ENCODE measurements around the gene CSF2RB.

The CSF2RB gene

DNA sequence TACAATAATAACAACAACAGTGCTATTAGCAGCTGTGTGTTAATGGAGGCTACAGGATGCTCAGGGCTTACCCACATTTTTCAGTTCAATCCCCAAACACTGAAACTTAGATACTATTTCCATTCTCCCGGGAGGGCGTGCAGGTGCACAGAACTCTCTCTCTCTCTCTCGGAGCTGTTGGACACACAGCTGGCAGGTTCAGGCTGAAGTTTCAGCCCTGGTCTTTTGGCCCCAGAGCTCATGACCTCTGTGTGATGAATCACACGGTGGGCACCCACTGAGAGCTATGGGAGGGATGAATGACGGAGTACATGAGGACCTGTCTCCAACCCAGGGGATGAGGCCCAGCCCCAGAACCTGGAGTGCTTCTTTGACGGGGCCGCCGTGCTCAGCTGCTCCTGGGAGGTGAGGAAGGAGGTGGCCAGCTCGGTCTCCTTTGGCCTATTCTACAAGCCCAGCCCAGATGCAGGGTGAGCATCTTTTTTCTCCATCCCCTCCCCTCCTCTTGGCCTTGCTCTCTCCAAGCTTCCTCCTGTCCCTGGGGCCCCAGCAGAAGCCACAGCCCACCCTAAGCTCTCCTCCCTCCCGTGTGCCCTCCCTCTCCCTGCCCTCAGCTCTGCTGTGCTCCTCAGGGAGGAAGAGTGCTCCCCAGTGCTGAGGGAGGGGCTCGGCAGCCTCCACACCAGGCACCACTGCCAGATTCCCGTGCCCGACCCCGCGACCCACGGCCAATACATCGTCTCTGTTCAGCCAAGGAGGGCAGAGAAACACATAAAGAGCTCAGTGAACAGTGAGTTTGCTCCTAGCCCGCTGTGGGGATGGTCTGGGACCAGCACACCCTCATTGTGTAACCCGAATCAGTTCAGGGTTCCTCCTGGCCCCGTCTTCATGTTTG lies 16.9 kb downstream of the CSF2RB start:
- TF ChIP-seq, protein P1, sequence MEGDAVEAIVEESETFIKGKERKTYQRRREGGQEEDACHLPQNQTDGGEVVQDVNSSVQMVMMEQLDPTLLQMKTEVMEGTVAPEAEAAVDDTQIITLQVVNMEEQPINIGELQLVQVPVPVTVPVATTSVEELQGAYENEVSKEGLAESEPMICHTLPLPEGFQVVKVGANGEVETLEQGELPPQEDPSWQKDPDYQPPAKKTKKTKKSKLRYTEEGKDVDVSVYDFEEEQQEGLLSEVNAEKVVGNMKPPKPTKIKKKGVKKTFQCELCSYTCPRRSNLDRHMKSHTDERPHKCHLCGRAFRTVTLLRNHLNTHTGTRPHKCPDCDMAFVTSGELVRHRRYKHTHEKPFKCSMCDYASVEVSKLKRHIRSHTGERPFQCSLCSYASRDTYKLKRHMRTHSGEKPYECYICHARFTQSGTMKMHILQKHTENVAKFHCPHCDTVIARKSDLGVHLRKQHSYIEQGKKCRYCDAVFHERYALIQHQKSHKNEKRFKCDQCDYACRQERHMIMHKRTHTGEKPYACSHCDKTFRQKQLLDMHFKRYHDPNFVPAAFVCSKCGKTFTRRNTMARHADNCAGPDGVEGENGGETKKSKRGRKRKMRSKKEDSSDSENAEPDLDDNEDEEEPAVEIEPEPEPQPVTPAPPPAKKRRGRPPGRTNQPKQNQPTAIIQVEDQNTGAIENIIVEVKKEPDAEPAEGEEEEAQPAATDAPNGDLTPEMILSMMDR (IDR thresholded peaks at IDR 0.05; ENCODE audit: insufficient read depth, missing control alignments), result no peak
- FAIRE-seq, result no peak
- DNase-seq (ENCODE audit: insufficient read length, low spot score), result no peak

DNA sequence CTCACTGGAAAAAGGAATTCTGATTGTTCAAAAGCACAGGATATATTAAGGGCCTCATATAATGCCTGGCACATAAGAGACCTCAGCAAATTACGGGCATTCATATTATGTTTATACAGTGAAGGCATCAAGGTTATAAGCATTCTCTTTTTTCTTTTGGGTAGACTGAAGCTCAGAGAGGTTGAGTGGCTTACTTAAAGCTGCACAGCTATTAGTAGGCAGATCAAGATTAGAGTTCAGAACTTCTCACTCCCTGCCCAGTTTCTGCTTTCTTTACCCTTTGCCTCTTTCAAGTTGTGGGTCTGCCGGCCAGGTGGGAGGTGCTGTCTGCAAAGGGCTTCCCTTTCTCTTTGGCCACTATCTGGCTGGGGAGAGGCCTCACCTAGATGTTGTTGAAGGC lies 18.0 kb downstream of the CSF2RB start:
- TF ChIP-seq, protein P1 (IDR thresholded peaks at IDR 0.05; ENCODE audit: insufficient read depth, missing control alignments), result no peak
- no peak for FAIRE-seq
- DNase-seq (ENCODE audit: insufficient read length, low spot score), result no peak

DNA sequence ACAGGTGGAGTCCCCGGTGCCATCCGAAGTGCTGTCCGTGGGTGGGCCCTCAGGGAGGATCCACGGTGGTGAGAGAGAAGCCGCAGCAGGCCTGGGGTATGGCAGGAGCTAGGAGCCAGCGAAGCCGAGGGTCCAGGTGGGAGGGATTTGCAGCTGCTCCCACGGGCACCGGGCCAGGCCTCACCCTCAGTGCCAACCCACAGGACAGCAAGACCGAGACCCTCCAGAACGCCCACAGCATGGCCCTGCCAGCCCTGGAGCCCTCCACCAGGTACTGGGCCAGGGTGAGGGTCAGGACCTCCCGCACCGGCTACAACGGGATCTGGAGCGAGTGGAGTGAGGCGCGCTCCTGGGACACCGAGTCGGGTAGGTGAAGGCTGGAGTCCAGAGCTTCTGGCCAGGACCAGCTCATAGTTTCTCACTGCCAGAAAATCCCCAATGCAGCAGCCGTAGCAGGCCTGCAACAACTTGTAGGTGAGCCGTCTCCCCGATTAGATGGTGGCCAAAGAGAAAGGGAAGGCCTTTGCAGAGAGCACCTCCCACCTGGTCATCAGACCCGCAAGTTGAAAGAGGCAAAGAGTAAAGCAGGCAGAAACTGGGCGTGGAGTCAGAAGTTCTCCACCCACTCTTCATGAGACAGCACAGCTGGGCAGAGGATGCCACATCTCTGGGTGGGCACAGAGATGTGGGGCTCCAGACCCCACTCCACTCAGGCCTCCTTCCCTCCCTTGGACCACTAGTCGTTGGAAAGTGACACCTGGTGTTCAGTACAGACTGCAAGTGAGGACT lies 20.4 kb downstream of the CSF2RB start:
- TF ChIP-seq, protein P1 (IDR thresholded peaks at IDR 0.05; ENCODE audit: insufficient read depth, missing control alignments), result no peak
- DNase-seq (ENCODE audit: insufficient read length, low spot score) (no peak), FAIRE-seq (no peak)

DNA sequence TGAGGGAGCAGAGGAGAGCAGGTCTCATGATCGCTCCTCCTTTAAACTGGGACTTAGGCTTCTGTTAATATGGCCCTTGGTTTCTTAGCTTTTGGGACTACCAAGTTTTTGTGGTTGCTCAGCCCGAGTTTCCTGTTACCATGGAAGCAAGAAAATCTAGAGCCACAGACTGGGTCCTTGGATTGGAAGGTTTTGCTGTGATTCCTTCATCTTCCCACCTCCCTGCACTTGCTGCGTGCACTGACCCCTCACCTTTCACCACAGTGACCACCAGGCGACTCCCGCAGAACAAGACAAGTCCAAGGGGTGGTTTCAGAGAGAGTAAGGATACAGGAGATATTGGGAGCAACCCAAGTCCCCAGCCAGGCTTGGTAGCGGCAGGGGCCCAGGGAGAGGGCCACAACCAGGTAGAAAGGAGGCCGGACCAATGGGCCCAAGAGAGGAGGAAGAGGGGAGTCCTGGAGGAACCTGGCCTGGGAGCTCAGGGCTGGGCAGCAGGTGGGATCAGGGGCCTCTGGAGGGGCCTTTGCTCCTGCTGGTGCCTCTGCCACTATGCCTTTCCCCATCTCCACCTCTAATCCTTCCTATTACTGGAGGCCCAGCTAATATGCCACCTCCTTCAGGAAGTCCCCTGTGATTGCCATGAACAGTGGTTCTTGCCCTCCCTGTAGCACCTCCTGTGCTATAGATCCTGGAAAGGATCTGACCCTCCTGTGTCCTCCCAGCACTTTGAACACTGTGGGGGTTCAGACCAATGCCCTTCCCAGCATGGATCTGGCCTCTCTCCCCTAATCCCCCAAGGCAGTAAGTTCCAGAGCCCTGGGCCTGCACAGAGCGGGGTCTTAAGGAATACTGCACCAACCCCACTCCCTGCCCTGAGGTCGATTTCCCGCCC lies 21.2 kb downstream of the CSF2RB start:
- DNase-seq (ENCODE audit: insufficient read length, low spot score) (no peak), FAIRE-seq (no peak)
- TF ChIP-seq, protein P1 (IDR thresholded peaks at IDR 0.05; ENCODE audit: insufficient read depth, missing control alignments), result no peak

DNA sequence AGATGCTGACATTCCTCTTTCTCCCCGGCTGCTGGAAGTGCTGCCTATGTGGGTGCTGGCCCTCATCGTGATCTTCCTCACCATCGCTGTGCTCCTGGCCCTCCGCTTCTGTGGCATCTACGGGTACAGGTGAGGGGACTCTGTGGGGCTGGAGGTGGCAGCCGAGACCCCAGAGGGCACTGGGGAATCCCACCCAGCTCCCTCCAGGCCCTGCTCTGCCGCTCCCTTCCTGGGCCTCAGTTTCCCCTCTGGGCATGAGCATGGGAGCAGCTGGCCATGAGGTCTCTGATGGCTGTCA lies 21.8 kb downstream of the CSF2RB start:
- no peak for FAIRE-seq
- no peak for DNase-seq (ENCODE audit: insufficient read length, low spot score)
- TF ChIP-seq, protein P1 (IDR thresholded peaks at IDR 0.05; ENCODE audit: insufficient read depth, missing control alignments), result no peak

DNA sequence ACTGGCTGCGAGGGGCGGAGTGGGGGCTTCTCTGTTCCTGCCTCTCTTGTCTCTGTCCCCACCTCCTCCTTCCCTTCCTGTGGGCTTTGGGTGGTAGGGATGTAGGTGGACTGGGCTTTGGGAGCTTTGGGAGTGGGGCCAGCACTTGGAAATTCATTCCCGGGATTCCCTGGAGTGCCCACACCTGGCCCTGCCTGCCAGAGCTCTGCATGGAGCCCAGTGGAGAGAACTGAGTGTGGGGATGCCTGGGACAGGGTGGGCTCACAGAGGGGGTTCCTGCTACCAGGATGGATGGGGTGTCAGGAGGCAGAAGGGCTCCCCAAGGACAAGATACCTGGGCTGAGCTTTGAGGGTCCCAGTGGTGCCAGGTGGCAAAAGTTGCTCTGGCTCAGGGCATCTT lies 22.3 kb downstream of the CSF2RB start:
- FAIRE-seq (no peak), DNase-seq (ENCODE audit: insufficient read length, low spot score) (no peak)
- TF ChIP-seq, protein P1 (IDR thresholded peaks at IDR 0.05; ENCODE audit: insufficient read depth, missing control alignments), result no peak

All from D721Med (cell line).